ENCODE data around the gene PARVA. TPM values are rescaled to one million over a fixed set of nuclear protein-coding genes. Genes with fewer than 3 reads are reported as not detected.

PARVA gene
- total and polyA plus RNA-seq, 9 of the 15 experiments (the other 6 are each of a cell fraction or from before 2014, with no cell fraction given), result 0.11 TPM; not detected in 8

DNA sequence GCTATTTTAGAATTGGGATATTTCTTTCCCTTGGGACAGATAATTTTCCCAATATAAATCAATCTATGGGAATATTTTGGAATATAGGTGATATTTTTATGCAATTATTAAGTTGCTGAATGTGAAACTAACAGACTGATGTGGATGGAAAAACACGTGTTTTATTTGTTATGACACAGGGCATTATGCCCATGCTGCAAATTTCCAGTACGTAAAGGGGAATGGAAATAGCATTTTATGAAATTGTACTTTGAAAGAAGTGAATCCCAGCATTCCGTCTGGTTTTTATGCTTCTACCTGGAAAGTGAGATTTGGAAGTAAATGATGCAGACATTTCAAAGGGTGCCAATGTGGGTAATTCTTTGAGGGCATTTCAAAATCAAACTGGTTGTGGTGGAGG is 142.7 kb downstream of the PARVA start:
- Histone ChIP-seq H3K79me2 (ENCODE audit: control insufficient read depth, insufficient read depth, low read length) (no peaks in the 10 kb centered on the region), H3K4me2 (ENCODE audit: insufficient read depth, low read length) (no peak overlapping the region), H4K20me1 (replicated peaks; ENCODE audit: control insufficient read depth, insufficient read depth, low read length) (0 out of 2 replicates have a peak, but pooled peaks cover 10% of the 10 kb centered on the region), H3K4me1 (replicated peaks in 1 of 2; ENCODE audit: control insufficient read depth in 2 of 2, insufficient read depth in 2 of 2, low read length in 2 of 2) (no peaks in the 10 kb centered on the region; a peak in 1 of 5 replicates), H3K27ac (ENCODE audit: extremely low read depth, low read depth, low read length) (no peak overlapping the region), H3K9me3 (replicated peaks; ENCODE audit: control insufficient read depth, insufficient read depth, low read depth, low read length) (no peaks in the 10 kb centered on the region), H3K36me3 (ENCODE audit: control insufficient read depth, insufficient read depth, low read length) (no peaks in the 10 kb centered on the region), H3K9me1 (ENCODE audit: control insufficient read depth, insufficient read depth, low read length) (no peaks in the 10 kb centered on the region), H3K4me3 (no peak overlapping the region), H3K27me3 (ENCODE audit: control insufficient read depth in 2 of 2, insufficient read depth in 2 of 2, low read length in 2 of 2) (peaks cover 23 to 41% of the 10 kb centered on the region in 2 experiments), H2AFZ (ENCODE audit: low read depth, low read length) (no peak overlapping the region), H3K9ac (ENCODE audit: insufficient read depth in 1 of 2, low read depth in 2 of 2, low read length in 2 of 2) (no peak overlapping the region)
- no peak for FAIRE-seq
- CTCF ChIA-PET (ENCODE audit: low intra/inter-chr PET ratio), result interaction anchor here (0.5 kb wide), 1 partner anchor 192 kb away, joined by 4 read pairs; no protein-coding TSS in a partner anchor
- in situ Hi-C loops (cut with MboI) (no loop called here), intact Hi-C loops (cut with micrococcal nuclease) (no loop called here)
- POLR2A ChIA-PET, result no interaction called here
- ATAC-seq, result no peak
- 0% methylated on average over 3 of the region's 3 CpGs for WGBS (ENCODE audit: insufficient coverage, low coverage, missing lambda C conversion rate)
- no TSS peak for BruUV-seq (replicated peaks)
- DNase-seq (ENCODE audit: extremely low read depth in 1 of 4, low spot score in 3 of 4), result no peak
- TF ChIP-seq FOSL1 (tag; conservative IDR thresholded peaks at IDR 0.05) (no peak), ZNF24 (IDR thresholded peaks at IDR 0.05) (no peak), TEAD1 (CRISPR knock-in tag; IDR thresholded peaks at IDR 0.05) (no peak), SPI1 (IDR thresholded peaks at IDR 0.05; ENCODE audit: borderline replicate concordance, low read depth, low read length) (no peak), ZFX (CRISPR knock-in tag; IDR thresholded peaks at IDR 0.05) (no peak), ILK (tag; IDR thresholded peaks at IDR 0.05; ENCODE audit: borderline replicate concordance, low read depth) (no peak), RAD21 (CRISPR knock-in tag; conservative IDR thresholded peaks at IDR 0.05 in 1 of 2, IDR thresholded peaks at IDR 0.05 in 1 of 2) (no peak), ARID1B (IDR thresholded peaks at IDR 0.05) (no peak), MECOM (CRISPR knock-in tag; IDR thresholded peaks at IDR 0.05) (no peak), RFX7 (CRISPR knock-in tag; IDR thresholded peaks at IDR 0.05) (no peak), ZNF79 (CRISPR knock-in tag; IDR thresholded peaks at IDR 0.05; ENCODE audit: low read depth) (no peak)
- TF ChIP-seq, protein P1, sequence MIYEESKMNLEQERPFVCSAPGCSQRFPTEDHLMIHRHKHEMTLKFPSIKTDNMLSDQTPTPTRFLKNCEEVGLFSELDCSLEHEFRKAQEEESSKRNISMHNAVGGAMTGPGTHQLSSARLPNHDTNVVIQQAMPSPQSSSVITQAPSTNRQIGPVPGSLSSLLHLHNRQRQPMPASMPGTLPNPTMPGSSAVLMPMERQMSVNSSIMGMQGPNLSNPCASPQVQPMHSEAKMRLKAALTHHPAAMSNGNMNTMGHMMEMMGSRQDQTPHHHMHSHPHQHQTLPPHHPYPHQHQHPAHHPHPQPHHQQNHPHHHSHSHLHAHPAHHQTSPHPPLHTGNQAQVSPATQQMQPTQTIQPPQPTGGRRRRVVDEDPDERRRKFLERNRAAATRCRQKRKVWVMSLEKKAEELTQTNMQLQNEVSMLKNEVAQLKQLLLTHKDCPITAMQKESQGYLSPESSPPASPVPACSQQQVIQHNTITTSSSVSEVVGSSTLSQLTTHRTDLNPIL (CRISPR knock-in tag; IDR thresholded peaks at IDR 0.05), result no peak
- TF ChIP-seq, protein P2, sequence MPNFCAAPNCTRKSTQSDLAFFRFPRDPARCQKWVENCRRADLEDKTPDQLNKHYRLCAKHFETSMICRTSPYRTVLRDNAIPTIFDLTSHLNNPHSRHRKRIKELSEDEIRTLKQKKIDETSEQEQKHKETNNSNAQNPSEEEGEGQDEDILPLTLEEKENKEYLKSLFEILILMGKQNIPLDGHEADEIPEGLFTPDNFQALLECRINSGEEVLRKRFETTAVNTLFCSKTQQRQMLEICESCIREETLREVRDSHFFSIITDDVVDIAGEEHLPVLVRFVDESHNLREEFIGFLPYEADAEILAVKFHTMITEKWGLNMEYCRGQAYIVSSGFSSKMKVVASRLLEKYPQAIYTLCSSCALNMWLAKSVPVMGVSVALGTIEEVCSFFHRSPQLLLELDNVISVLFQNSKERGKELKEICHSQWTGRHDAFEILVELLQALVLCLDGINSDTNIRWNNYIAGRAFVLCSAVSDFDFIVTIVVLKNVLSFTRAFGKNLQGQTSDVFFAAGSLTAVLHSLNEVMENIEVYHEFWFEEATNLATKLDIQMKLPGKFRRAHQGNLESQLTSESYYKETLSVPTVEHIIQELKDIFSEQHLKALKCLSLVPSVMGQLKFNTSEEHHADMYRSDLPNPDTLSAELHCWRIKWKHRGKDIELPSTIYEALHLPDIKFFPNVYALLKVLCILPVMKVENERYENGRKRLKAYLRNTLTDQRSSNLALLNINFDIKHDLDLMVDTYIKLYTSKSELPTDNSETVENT (CRISPR knock-in tag; IDR thresholded peaks at IDR 0.05), result no peak
- TF ChIP-seq, protein P3, sequence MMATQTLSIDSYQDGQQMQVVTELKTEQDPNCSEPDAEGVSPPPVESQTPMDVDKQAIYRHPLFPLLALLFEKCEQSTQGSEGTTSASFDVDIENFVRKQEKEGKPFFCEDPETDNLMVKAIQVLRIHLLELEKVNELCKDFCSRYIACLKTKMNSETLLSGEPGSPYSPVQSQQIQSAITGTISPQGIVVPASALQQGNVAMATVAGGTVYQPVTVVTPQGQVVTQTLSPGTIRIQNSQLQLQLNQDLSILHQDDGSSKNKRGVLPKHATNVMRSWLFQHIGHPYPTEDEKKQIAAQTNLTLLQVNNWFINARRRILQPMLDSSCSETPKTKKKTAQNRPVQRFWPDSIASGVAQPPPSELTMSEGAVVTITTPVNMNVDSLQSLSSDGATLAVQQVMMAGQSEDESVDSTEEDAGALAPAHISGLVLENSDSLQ (IDR thresholded peaks at IDR 0.05), result no peak
- TF ChIP-seq, protein P4, sequence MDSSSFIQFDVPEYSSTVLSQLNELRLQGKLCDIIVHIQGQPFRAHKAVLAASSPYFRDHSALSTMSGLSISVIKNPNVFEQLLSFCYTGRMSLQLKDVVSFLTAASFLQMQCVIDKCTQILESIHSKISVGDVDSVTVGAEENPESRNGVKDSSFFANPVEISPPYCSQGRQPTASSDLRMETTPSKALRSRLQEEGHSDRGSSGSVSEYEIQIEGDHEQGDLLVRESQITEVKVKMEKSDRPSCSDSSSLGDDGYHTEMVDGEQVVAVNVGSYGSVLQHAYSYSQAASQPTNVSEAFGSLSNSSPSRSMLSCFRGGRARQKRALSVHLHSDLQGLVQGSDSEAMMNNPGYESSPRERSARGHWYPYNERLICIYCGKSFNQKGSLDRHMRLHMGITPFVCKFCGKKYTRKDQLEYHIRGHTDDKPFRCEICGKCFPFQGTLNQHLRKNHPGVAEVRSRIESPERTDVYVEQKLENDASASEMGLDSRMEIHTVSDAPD (CRISPR knock-in tag; IDR thresholded peaks at IDR 0.05), result no peak
- TF ChIP-seq, protein P5, sequence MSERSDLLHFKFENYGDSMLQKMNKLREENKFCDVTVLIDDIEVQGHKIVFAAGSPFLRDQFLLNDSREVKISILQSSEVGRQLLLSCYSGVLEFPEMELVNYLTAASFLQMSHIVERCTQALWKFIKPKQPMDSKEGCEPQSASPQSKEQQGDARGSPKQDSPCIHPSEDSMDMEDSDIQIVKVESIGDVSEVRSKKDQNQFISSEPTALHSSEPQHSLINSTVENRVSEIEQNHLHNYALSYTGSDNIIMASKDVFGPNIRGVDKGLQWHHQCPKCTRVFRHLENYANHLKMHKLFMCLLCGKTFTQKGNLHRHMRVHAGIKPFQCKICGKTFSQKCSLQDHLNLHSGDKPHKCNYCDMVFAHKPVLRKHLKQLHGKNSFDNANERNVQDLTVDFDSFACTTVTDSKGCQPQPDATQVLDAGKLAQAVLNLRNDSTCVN (CRISPR knock-in tag; IDR thresholded peaks at IDR 0.05), result no peak

Measured in K562 (cell line).